GM19328 (cell line): Measurements from ENCODE around the gene DUSP3.

ENCODE experiments used
- ATAC-seq: cut with Tn5 transposase; IDR thresholded peaks from one replicate; pipeline ENCODE4 v1.9.1; 2021; ENCODE audit warnings: mild to moderate bottlenecking, moderate library complexity; ENCODE audit not compliant: unreplicated experiment

DUSP3 gene

GRCh38 chr17:43770957-43771356, 7.8 kb downstream of the DUSP3 start:
- ATAC-seq, result no peak

GRCh38 chr17:43769859-43770258, 8.9 kb downstream of the DUSP3 start:
- ATAC-seq, result no peak

- no peak for ATAC-seq
These were observed 9.4 kb downstream of the DUSP3 start for GRCh38 chr17:43769426-43769825.

- no peak for ATAC-seq
These were observed 9.8 kb downstream of the DUSP3 start for GRCh38 chr17:43768943-43769342.

GRCh38 chr17:43768382-43768781, 10.4 kb downstream of the DUSP3 start:
- no peak for ATAC-seq

GRCh38 chr17:43767713-43768059, 11.1 kb downstream of the DUSP3 start:
- ATAC-seq, result no peak

- ATAC-seq, result no peak
These were observed 11.6 kb downstream of the DUSP3 start for GRCh38 chr17:43767053-43767712.

- no peak for ATAC-seq
These were observed 12.2 kb downstream of the DUSP3 start for GRCh38 chr17:43766413-43767052.

GRCh38 chr17:43760254-43760852, 18.4 kb downstream of the DUSP3 start:
- no peak for ATAC-seq

GRCh38 chr17:43759836-43760235, 18.9 kb downstream of the DUSP3 start:
- no peak for ATAC-seq

- no peak for ATAC-seq
These were observed 20.1 kb downstream of the DUSP3 start, which contains the start of gene SOST for GRCh38 chr17:43758497-43759174. SOST (minus strand) TSS chr17:43758791; CDS start chr17:43758741, 50 bp downstream.

- ATAC-seq, result no peak
These were observed 20.7 kb downstream of the DUSP3 start for GRCh38 chr17:43758086-43758485.

GRCh38 chr17:43757171-43757660, 21.6 kb downstream of the DUSP3 start:
- no peak for ATAC-seq

- no peak for ATAC-seq
These were observed 22.6 kb downstream of the DUSP3 start for GRCh38 chr17:43756201-43756600.

- no peak for ATAC-seq
These were observed 23.3 kb downstream of the DUSP3 start for GRCh38 chr17:43755389-43755875.

- ATAC-seq, result no peak
These were observed 23.8 kb downstream of the DUSP3 start for GRCh38 chr17:43754947-43755346.

- no peak for ATAC-seq
These were observed 25.2 kb downstream of the DUSP3 start for GRCh38 chr17:43753493-43754129.

- ATAC-seq, result no peak
These were observed 28.6 kb downstream of the DUSP3 start for GRCh38 chr17:43750153-43750552.

- no peak for ATAC-seq
These were observed 33.2 kb downstream of the DUSP3 start for GRCh38 chr17:43745541-43745940.

GRCh38 chr17:43741636-43742035, 37.1 kb downstream of the DUSP3 start:
- no peak for ATAC-seq

- ATAC-seq, result no peak
These were observed 38.2 kb downstream of the DUSP3 start for GRCh38 chr17:43740541-43740940.
